Measurements from ENCODE around the gene NR2F1-AS1. TPM values are rescaled to one million over a fixed set of nuclear protein-coding genes. Genes with fewer than 3 reads are reported as not detected.

NR2F1-AS1 gene
- total and polyA plus RNA-seq, 2 donors (not counting 3 experiments of a cell fraction or from before 2014, with no cell fraction given), result 4.2 to 13.8 TPM

GRCh38 chr5:93601071-93601801, 20.2 kb upstream of the NR2F1-AS1 start:
- no peak for FAIRE-seq
- no peaks in the 10 kb centered on the region for H3K9me3 ChIP-seq (replicated peaks; ENCODE audit: control insufficient read depth, insufficient read depth, low read length)
- H4K20me1 ChIP-seq (replicated peaks; ENCODE audit: control insufficient read depth, extremely low read depth, insufficient read depth, low read length), result no peaks in the 10 kb centered on the region
- TF ChIP-seq POLR2A (IDR thresholded peaks at IDR 0.05; ENCODE audit: low read depth, low read length) (no peak), MYC (IDR thresholded peaks at IDR 0.05; ENCODE audit: low read depth, low read length) (no peak), CTCF (IDR thresholded peaks at IDR 0.05; ENCODE audit: extremely low read depth in 1 of 2, insufficient read depth in 1 of 2, low read depth in 1 of 2, low read length in 2 of 2) (no peak), GATA2 (IDR thresholded peaks at IDR 0.05; ENCODE audit: insufficient read depth, insufficient read length, low read depth, low read length) (no peak), EZH2 (IDR thresholded peaks at IDR 0.05; ENCODE audit: borderline replicate concordance, low read depth, low read length, severe bottlenecking) (no peak), MAX (IDR thresholded peaks at IDR 0.05; ENCODE audit: insufficient read depth, insufficient read length) (no peak), FOS (IDR thresholded peaks at IDR 0.05; ENCODE audit: borderline replicate concordance, insufficient read depth, low read length) (no peak), POLR2AphosphoS5 (IDR thresholded peaks at IDR 0.05; ENCODE audit: insufficient read depth, low read depth, low read length) (no peak), JUN (IDR thresholded peaks at IDR 0.05; ENCODE audit: borderline replicate concordance, insufficient read depth, insufficient read length, low read depth) (no peak)
- BruUV-seq (replicated peaks), result no TSS peak
- H3K4me3 ChIP-seq (replicated peaks in 1 of 3; ENCODE audit: insufficient read depth in 1 of 3, low read depth in 1 of 3, low read length in 3 of 3), result no peak overlapping the region
- CTCF ChIA-PET, result interaction anchor here (0.6 to 5.8 kb wide), 3 partner anchors 12 to 904 kb away, joined by 3 to 25 read pairs (median 3); no protein-coding TSS in a partner anchor
- no peaks in the 10 kb centered on the region for H3K79me2 ChIP-seq (ENCODE audit: control insufficient read depth, insufficient read depth, low read length)
- POLR2A ChIA-PET, result no interaction called here
- no peaks in the 10 kb centered on the region for H3K4me1 ChIP-seq (ENCODE audit: control insufficient read depth, extremely low read depth, insufficient read depth, low read length)
- no peak overlapping the region for H3K9ac ChIP-seq (replicated peaks; ENCODE audit: extremely low read depth, insufficient read depth, low read length)
- H3K27ac ChIP-seq (ENCODE audit: insufficient read depth, low read depth, low read length), result no peak overlapping the region
- H3K27me3 ChIP-seq (ENCODE audit: control insufficient read depth in 2 of 2, insufficient read depth in 2 of 2, low read length in 2 of 2), result peaks cover 48 to 67% of the 10 kb centered on the region in 2 experiments
- DNase-seq (ENCODE audit: low read depth, low spot score), result no peak
- intact Hi-C loops (cut with micrococcal nuclease), result no loop called here
- no peaks in the 10 kb centered on the region for H3K9me1 ChIP-seq (replicated peaks; ENCODE audit: control insufficient read depth, extremely low read depth, insufficient read depth, low read length)
- H3K36me3 ChIP-seq (ENCODE audit: control insufficient read depth in 2 of 2, extremely low read depth in 1 of 2, insufficient read depth in 2 of 2, low read length in 2 of 2), result no peaks in the 10 kb centered on the region
- no peak overlapping the region for H3K4me2 ChIP-seq (ENCODE audit: insufficient read depth, low read length)
- H2AFZ ChIP-seq (ENCODE audit: low read depth, low read length), result no peak overlapping the region
- dilution Hi-C loops (cut with MboI; ENCODE audit: extremely low pct_ligation_motif_present, low sequenced_read_pairs), result no loop called here
